Lung (tissue), 12 donors: ENCODE measurements around the gene DENND1A. TPM values are rescaled to one million over a fixed set of nuclear protein-coding genes. Genes with fewer than 3 reads are reported as not detected.

Source experiments
- ATAC-seq: fragments of 200-7000 bp; cut with Tn5 transposase; one replicate; pipeline ENCODE4 v1.9.1; 2020; ENCODE audit warnings: moderate number of reproducible peaks; ENCODE audit not compliant: insufficient read depth, low FRiP score
- DNase-seq, 3 donors: peaks; one replicate each; pipeline ENCODE4 v3.0.0-alpha.2; 2013 to 2017
- H3K27ac ChIP-seq, 2 donors: one replicate each; pipeline ENCODE4 v1.5.1; 2013; ENCODE audit warnings: mild to moderate bottlenecking in 2 of 2, moderate library complexity in 2 of 2, control low read depth in 1 of 2, inconsistent platforms in 1 of 2, low read depth in 1 of 2, low read length in 1 of 2
- H3K27me3 ChIP-seq, 3 donors: one replicate each; pipeline ENCODE4 v1.5.1; 2013; ENCODE audit warnings: low read length in 2 of 3; ENCODE audit not compliant: control insufficient read depth in 3 of 3, insufficient read depth in 3 of 3
- H3K36me3 ChIP-seq, 4 donors: one replicate each; pipeline ENCODE4 v1.5.1; 2013; ENCODE audit warnings: low read length in 4 of 4, mild to moderate bottlenecking in 1 of 4, moderate library complexity in 1 of 4; ENCODE audit not compliant: control insufficient read depth in 4 of 4, insufficient read depth in 4 of 4
- H3K4me1 ChIP-seq, 5 donors: one replicate each; pipeline ENCODE4 v1.5.1; 2013; ENCODE audit warnings: low read length in 5 of 5, mild to moderate bottlenecking in 2 of 5, moderate library complexity in 1 of 5; ENCODE audit not compliant: control insufficient read depth in 5 of 5, insufficient read depth in 5 of 5
- H3K4me3 ChIP-seq: one replicate; pipeline ENCODE4 v1.5.1; 2013; ENCODE audit warnings: mild to moderate bottlenecking, control low read depth, moderate library complexity
- H3K9ac ChIP-seq, 2 donors: one replicate each; pipeline ENCODE4 v1.5.1; 2013; ENCODE audit warnings: low read length in 2 of 2, control low read depth in 1 of 2; ENCODE audit not compliant: insufficient read depth in 1 of 2
- H3K9me3 ChIP-seq, 4 donors: one replicate each; pipeline ENCODE4 v1.5.1; 2013; ENCODE audit warnings: low read length in 3 of 4, mild to moderate bottlenecking in 1 of 4, moderate library complexity in 1 of 4; ENCODE audit not compliant: control insufficient read depth in 4 of 4, insufficient read depth in 3 of 4
- WGBS, 2 donors: extraction: QIAGEN DNeasy Blood & Tissue Kit; methylation state at CpG; one replicate each; pipeline ENCODE4 v1.1.7; 2013; 5-methylcytosine and 5-hydroxymethylcytosine counted together
- polyA plus RNA-seq, 2 donors: library from polyadenylated mRNA; stranded (reverse); fragments of 200-250 nt; gene quantifications; one replicate each; pipeline ENCODE4 v1.2.1, GENCODE V29; 2013
- total RNA-seq, 2 donors: library from RNA; depleted of rRNA in 1 of 2; stranded (reverse); fragments of >200 nt in 1 of 2; gene quantifications; one replicate each; pipeline ENCODE4 v1.2.1, GENCODE V29; 2014 to 2021
- TF ChIP-seq, protein P1 (sequence below): IDR thresholded peaks from 2 replicates; pipeline ENCODE4 v1.5.1; 2012; ENCODE audit warnings: mild to moderate bottlenecking; ENCODE audit errors: control extremely low read depth, extremely low read depth
- donor health status: control.
- donor health status: control.
- donor health status: Bipolar disorder and iron deficiency.
- donor health status: healthy.
- donor health status: DM: yes; HTN: yes; CAD: no.

Gene DENND1A
- total and polyA plus RNA-seq, 4 donors: 5.7 to 29.8 (median 14.5) TPM

DNA sequence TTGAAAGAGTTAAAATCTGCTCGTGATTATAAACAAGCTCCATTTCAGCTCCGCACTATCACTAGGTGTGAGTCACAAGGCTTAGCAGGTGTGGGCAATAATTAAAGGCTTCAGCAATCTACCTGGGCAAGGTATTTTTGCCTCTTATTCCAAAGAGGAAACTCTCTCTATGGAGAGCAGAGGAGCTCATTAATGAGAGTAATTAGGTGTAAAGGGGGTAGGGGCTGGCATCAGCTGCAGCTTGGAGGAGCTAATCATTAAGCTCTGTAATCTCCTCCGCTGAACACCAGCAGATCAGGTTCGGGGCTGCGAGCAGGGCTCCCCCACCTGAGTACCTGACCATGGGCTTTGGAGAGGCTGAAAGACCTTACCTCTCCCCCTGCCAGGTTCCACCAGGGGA, 444.7 kb downstream of the DENND1A start:
- Histone ChIP-seq H3K27me3 (no peaks in the 10 kb centered on the region), H3K4me3 (no peak overlapping the region), H3K4me1 (peaks cover 0 to 8% (median 0%) of the 10 kb centered on the region in 5 donors), H3K27ac (no peak overlapping the region), H3K9me3 (no peaks in the 10 kb centered on the region), H3K9ac (no peak overlapping the region), H3K36me3 (no peaks in the 10 kb centered on the region)
- TF ChIP-seq, protein P1, sequence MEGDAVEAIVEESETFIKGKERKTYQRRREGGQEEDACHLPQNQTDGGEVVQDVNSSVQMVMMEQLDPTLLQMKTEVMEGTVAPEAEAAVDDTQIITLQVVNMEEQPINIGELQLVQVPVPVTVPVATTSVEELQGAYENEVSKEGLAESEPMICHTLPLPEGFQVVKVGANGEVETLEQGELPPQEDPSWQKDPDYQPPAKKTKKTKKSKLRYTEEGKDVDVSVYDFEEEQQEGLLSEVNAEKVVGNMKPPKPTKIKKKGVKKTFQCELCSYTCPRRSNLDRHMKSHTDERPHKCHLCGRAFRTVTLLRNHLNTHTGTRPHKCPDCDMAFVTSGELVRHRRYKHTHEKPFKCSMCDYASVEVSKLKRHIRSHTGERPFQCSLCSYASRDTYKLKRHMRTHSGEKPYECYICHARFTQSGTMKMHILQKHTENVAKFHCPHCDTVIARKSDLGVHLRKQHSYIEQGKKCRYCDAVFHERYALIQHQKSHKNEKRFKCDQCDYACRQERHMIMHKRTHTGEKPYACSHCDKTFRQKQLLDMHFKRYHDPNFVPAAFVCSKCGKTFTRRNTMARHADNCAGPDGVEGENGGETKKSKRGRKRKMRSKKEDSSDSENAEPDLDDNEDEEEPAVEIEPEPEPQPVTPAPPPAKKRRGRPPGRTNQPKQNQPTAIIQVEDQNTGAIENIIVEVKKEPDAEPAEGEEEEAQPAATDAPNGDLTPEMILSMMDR: no peak
- ATAC-seq (no peak), DNase-seq (peak in 2 of 3 donors; percentile 18 to 25)
- 70 to 87% methylated on average over 5 of the region's 5 CpGs for WGBS, 2 donors

DNA sequence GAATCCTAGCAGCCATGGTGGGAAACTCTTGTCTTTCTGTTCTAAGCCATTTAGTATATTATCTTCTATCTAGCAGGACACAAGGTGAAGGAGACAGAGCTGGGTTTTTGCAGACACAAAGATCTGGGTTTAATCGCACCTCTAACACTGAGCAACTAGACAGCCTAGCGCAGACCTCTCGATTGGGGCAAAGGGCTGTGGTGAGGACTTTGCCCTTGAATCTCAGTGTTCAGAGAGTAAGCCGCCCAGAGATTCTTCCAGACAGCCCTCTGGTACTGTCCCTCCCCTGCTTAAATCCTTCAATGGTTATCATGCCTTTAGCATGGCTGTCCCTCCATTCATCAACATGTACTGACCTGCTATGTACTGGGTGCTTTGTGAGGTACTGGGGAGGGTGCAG, 445.8 kb downstream of the DENND1A start:
- no peak overlapping the region for H3K4me3 ChIP-seq
- ATAC-seq: no peak
- 85 to 97% methylated on average over 4 of the region's 4 CpGs for whole genome bisulfite sequencing, 2 donors
- no peaks in the 10 kb centered on the region for H3K9me3 ChIP-seq
- no peak for DNase-seq
- no peak overlapping the region for H3K9ac ChIP-seq
- peaks cover 0 to 8% (median 0%) of the 10 kb centered on the region in 5 donors for H3K4me1 ChIP-seq
- no peak overlapping the region for H3K27ac ChIP-seq
- TF ChIP-seq, protein P1: no peak
- H3K27me3 ChIP-seq: no peaks in the 10 kb centered on the region
- no peaks in the 10 kb centered on the region for H3K36me3 ChIP-seq

DNA sequence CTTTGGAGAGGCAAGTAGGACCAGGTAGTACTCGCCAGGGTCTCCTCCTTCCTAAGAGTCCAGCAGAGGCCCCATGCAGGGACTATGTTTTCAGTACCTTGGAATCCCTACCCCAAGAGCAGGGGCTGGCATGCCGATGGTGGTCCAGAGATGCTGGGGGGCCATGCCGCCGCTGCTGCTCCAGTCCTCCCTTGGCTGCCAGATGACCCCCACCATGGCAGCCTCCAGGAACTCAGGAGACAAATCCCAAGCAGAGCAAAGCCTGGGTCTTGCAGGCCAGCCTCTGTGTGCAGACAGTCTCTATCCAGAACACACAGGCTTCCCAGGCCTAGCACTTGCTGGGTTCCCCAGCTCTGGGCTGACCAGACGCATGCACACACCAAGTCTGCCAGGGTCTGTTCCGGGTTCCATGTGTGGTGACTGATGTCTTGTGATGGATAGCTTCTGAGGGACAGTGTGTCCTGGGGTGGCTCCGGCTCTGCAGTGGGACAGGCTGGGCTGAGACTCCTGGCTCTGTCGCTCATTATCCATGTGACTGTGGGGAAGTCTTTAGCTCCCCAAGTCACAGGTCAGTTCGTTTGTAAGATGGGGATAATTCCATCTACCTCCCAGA, 446.6 kb downstream of the DENND1A start:
- DNase-seq: no peak
- ATAC-seq: no peak
- Histone ChIP-seq H3K4me1 (peaks cover 0 to 8% (median 0%) of the 10 kb centered on the region in 5 donors), H3K36me3 (no peaks in the 10 kb centered on the region), H3K4me3 (no peak overlapping the region), H3K27ac (no peak overlapping the region), H3K9me3 (no peaks in the 10 kb centered on the region), H3K27me3 (no peaks in the 10 kb centered on the region), H3K9ac (no peak overlapping the region)
- TF ChIP-seq, protein P1: no peak
- 95% methylated on average over 9 of the region's 9 CpGs for WGBS, 2 donors
